MM.1S (cell line): Measurements from ENCODE around the gene GSAP.

Experiments
- DNase-seq: peaks from one replicate; pipeline ENCODE4 v3.0.0-alpha.2; 2015
- H2AFZ ChIP-seq: fragments of 300-600 bp; sonication (generic); 2 replicates; pipeline ENCODE4 v1.6.0; 2016; ENCODE audit warnings: antibody characterized with exemption, low read length
- H3F3A ChIP-seq: fragments of 300-600 bp; sonication (generic); 2 replicates; pipeline ENCODE4 v1.6.1; 2016; ENCODE audit warnings: mild to moderate bottlenecking, antibody characterized with exemption, low read length, moderate library complexity, mixed read lengths; ENCODE audit not compliant: insufficient read depth
- H3K27ac ChIP-seq: fragments of 300-600 bp; sonication (generic); 2 replicates; pipeline ENCODE4 v1.5.1; 2016; ENCODE audit warnings: mild to moderate bottlenecking, low read length
- H3K27me3 ChIP-seq: fragments of 300-600 bp; sonication (generic); replicated peaks from 2 replicates; pipeline ENCODE4 v1.6.0; 2016; ENCODE audit warnings: low read length; ENCODE audit not compliant: insufficient read depth
- H3K36me3 ChIP-seq: fragments of 300-600 bp; sonication (generic); replicated peaks from 2 replicates; pipeline ENCODE4 v1.6.1; 2016; ENCODE audit warnings: mild to moderate bottlenecking, low read length, mixed read lengths; ENCODE audit not compliant: insufficient read depth
- H3K4me1 ChIP-seq: fragments of 300-600 bp; sonication (generic); 2 replicates; pipeline ENCODE4 v1.6.1; 2016; ENCODE audit warnings: low read length, mixed read lengths
- H3K4me2 ChIP-seq: fragments of 300-600 bp; sonication (generic); 2 replicates; pipeline ENCODE4 v1.6.0; 2016; ENCODE audit warnings: low read depth, low read length
- H3K4me3 ChIP-seq: fragments of 300-600 bp; sonication (generic); 2 replicates; pipeline ENCODE4 v1.5.1; 2016; ENCODE audit warnings: low read length, mixed read lengths
- H3K79me2 ChIP-seq: fragments of 300-600 bp; sonication (generic); 2 replicates; pipeline ENCODE4 v1.6.1; 2016; ENCODE audit warnings: mixed run types, low read length, mixed read lengths
- H3K9ac ChIP-seq: fragments of 300-600 bp; sonication (generic); 2 replicates; pipeline ENCODE4 v1.6.1; 2016; ENCODE audit warnings: low read length, mixed read lengths
- H3K9me2 ChIP-seq: fragments of 300-600 bp; sonication (generic); replicated peaks from 2 replicates; pipeline ENCODE4 v1.6.1; 2016; ENCODE audit warnings: mild to moderate bottlenecking, low read length, mixed read lengths; ENCODE audit not compliant: insufficient read depth
- H3K9me3 ChIP-seq: fragments of 300-600 bp; sonication (generic); replicated peaks from 2 replicates; pipeline ENCODE4 v1.6.1; 2016; ENCODE audit warnings: mild to moderate bottlenecking, low read length, mixed read lengths; ENCODE audit not compliant: insufficient read depth
- H4K20me1 ChIP-seq: fragments of 300-600 bp; sonication (generic); 2 replicates; pipeline ENCODE4 v1.6.1; 2016; ENCODE audit warnings: mild to moderate bottlenecking, low read length, moderate library complexity, mixed read lengths; ENCODE audit not compliant: insufficient read depth
- CTCF ChIP-seq: fragments of 300-600 bp; sonication (generic); IDR thresholded peaks from 2 replicates; pipeline ENCODE4 v1.5.1; 2016; ENCODE audit warnings: antibody characterized with exemption, low read length, mixed read lengths
- EZH2 ChIP-seq: fragments of 300-600 bp; sonication (generic); optimal IDR thresholded peaks from 2 replicates; pipeline ENCODE3; 2017; ENCODE audit warnings: low read depth, mild to moderate bottlenecking, antibody characterized with exemption, low read length, mixed read lengths
- EZH2phosphoT487 ChIP-seq: fragments of 300-600 bp; sonication (generic); IDR thresholded peaks from 2 replicates; pipeline ENCODE4 v1.6.1; 2018; ENCODE audit warnings: antibody characterized with exemption, low read length

GSAP gene

DNA sequence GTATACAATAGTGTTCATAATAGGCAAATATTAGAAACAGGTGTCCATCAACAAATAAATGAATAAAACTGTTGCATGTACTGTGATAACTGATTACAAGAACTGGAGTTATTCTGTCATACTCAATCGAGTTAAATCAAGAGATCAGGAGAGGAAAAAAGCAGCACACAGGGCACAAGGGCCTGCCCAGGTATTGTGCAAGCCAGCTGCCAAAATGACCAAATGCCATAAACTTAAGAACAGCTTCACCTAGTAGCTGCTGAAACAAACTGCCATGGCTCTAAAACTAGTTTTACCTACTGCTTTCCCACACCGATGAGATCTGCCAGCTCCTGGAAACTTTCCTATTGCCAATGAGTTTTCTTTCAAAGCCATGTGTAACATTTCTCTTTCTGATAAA is 12.2 kb downstream of the GSAP start:
- no peaks in the 10 kb centered on the region for H3K27me3 ChIP-seq
- no peaks in the 10 kb centered on the region for H4K20me1 ChIP-seq

GRCh38 chr7:77402818-77403217 is 13.3 kb downstream of the GSAP start:
- Histone ChIP-seq H3K4me2 (no peak overlapping the region), H3K9me2 (no peaks in the 10 kb centered on the region), H3F3A (no peaks in the 10 kb centered on the region), H3K9ac (no peak overlapping the region), H3K79me2 (no peaks in the 10 kb centered on the region), H3K27me3 (no peaks in the 10 kb centered on the region), H3K9me3 (no peaks in the 10 kb centered on the region), H2AFZ (no peak overlapping the region), H4K20me1 (no peaks in the 10 kb centered on the region), H3K36me3 (no peaks in the 10 kb centered on the region), H3K27ac (no peak overlapping the region), H3K4me1 (no peaks in the 10 kb centered on the region), H3K4me3 (no peak overlapping the region)
- no peak for DNase-seq
- TF ChIP-seq EZH2 (no peak), EZH2phosphoT487 (no peak), CTCF (no peak)

More for the DNA sequence above, 12.2 kb downstream of the GSAP start:
- no peaks in the 10 kb centered on the region for H3K9me2 ChIP-seq
- H3K9ac ChIP-seq, result no peak overlapping the region
- no peaks in the 10 kb centered on the region for H3F3A ChIP-seq
- no peaks in the 10 kb centered on the region for H3K4me1 ChIP-seq
- no peak for DNase-seq
- no peaks in the 10 kb centered on the region for H3K36me3 ChIP-seq
- no peak overlapping the region for H3K4me3 ChIP-seq
- H3K4me2 ChIP-seq, result no peak overlapping the region
- no peak overlapping the region for H3K27ac ChIP-seq
- H2AFZ ChIP-seq, result no peak overlapping the region
- no peaks in the 10 kb centered on the region for H3K79me2 ChIP-seq
- TF ChIP-seq EZH2phosphoT487 (no peak), EZH2 (no peak), CTCF (no peak)
- H3K9me3 ChIP-seq, result no peaks in the 10 kb centered on the region

- Histone ChIP-seq H2AFZ (no peak overlapping the region), H3K36me3 (no peaks in the 10 kb centered on the region), H3K4me3 (no peak overlapping the region), H3K9ac (no peak overlapping the region), H3K79me2 (no peaks in the 10 kb centered on the region), H3F3A (no peaks in the 10 kb centered on the region), H3K27me3 (no peaks in the 10 kb centered on the region), H3K27ac (no peak overlapping the region), H3K4me1 (no peaks in the 10 kb centered on the region), H3K9me3 (no peaks in the 10 kb centered on the region), H3K4me2 (no peak overlapping the region), H3K9me2 (no peaks in the 10 kb centered on the region), H4K20me1 (no peaks in the 10 kb centered on the region)
- TF ChIP-seq CTCF (no peak), EZH2phosphoT487 (no peak), EZH2 (no peak)
- DNase-seq, result no peak
These were observed 15.1 kb downstream of the GSAP start for GRCh38 chr7:77401002-77401401.
